Measurements from ENCODE around the gene PLEKHG1. TPM values are rescaled to one million over a fixed set of nuclear protein-coding genes. Genes with fewer than 3 reads are reported as not detected.

Gene PLEKHG1
- total RNA-seq, 1 donor from 2014 or later: 7.6 TPM

GRCh38 chr6:150634176-150634963 is 34.7 kb downstream of the PLEKHG1 start:
- no peak for ATAC-seq
- intact Hi-C loops (cut with micrococcal nuclease): no loop called here
- no peak for DNase-seq

GRCh38 chr6:150634964-150635292 is 35.2 kb downstream of the PLEKHG1 start:
- DNase-seq: no peak
- no peak for ATAC-seq
- intact Hi-C loops (cut with micrococcal nuclease): no loop called here

- intact Hi-C loops (cut with micrococcal nuclease): no loop called here
- DNase-seq (no peak), ATAC-seq (no peak)
These were observed 36.3 kb downstream of the PLEKHG1 start for GRCh38 chr6:150635906-150636514.

- ATAC-seq (no peak), DNase-seq (no peak)
- intact Hi-C loops (cut with micrococcal nuclease): no loop called here
These were observed 37.1 kb downstream of the PLEKHG1 start for GRCh38 chr6:150636808-150637207.

- intact Hi-C loops (cut with micrococcal nuclease): no loop called here
- ATAC-seq: no peak
These were observed 37.6 kb downstream of the PLEKHG1 start for GRCh38 chr6:150637266-150637665.

GRCh38 chr6:150638267-150638666 is 38.6 kb downstream of the PLEKHG1 start:
- intact Hi-C loops (cut with micrococcal nuclease): no loop called here
- DNase-seq: no peak
- no peak for ATAC-seq

More at GRCh38 chr6:150637266-150637665, 37.6 kb downstream of the PLEKHG1 start:
- no peak for DNase-seq

GRCh38 chr6:150638765-150639164 is 39.1 kb downstream of the PLEKHG1 start:
- intact Hi-C loops (cut with micrococcal nuclease): no loop called here
- no peak for ATAC-seq
- no peak for DNase-seq

GRCh38 chr6:150639823-150640331 is 40.2 kb downstream of the PLEKHG1 start:
- no peak for DNase-seq
- intact Hi-C loops (cut with micrococcal nuclease): no loop called here

GRCh38 chr6:150640556-150641209 is 41.0 kb downstream of the PLEKHG1 start:
- intact Hi-C loops (cut with micrococcal nuclease): no loop called here
- ATAC-seq (no peak), DNase-seq (no peak)

More at GRCh38 chr6:150639823-150640331, 40.2 kb downstream of the PLEKHG1 start:
- no peak for ATAC-seq

GRCh38 chr6:150641398-150642139 is 41.9 kb downstream of the PLEKHG1 start:
- ATAC-seq: peak; percentile 47
- DNase-seq: no peak

GRCh38 chr6:150646228-150646627 is 46.5 kb downstream of the PLEKHG1 start:
- DNase-seq (no peak), ATAC-seq (no peak)
- intact Hi-C loops (cut with micrococcal nuclease): no loop called here

More at GRCh38 chr6:150641398-150642139, 41.9 kb downstream of the PLEKHG1 start:
- intact Hi-C loops (cut with micrococcal nuclease): no loop called here

GRCh38 chr6:150647051-150647450 is 47.4 kb downstream of the PLEKHG1 start:
- intact Hi-C loops (cut with micrococcal nuclease): no loop called here
- no peak for DNase-seq
- no peak for ATAC-seq

Other genes with a start within 250 kb of the PLEKHG1 start
- gene IYD, start 230.9 kb upstream of the PLEKHG1 start, total RNA-seq: not detected